HG03108 (cell line): Measurements from ENCODE around the gene SYNM.
A peak's percentile ranks its signal among the peaks of the same experiment; 100 is the strongest.
"Not testable (repeated sequence)": the region's sequence is repeated elsewhere in the genome, so short reads cannot be mapped to it uniquely, and the experiment has no call there.

ENCODE experiments used
- ATAC-seq: cut with Tn5 transposase; IDR thresholded peaks from one replicate; pipeline ENCODE4 v1.9.1; 2021; ENCODE audit warnings: moderate library complexity; ENCODE audit not compliant: unreplicated experiment

The SYNM gene

GRCh38 chr15:99104788-99105513 is at the start of gene SYNM:
SYNM (plus strand) TSS chr15:99105080; CDS start chr15:99105200, 120 bp downstream.
- peak; percentile 71 for ATAC-seq

- ATAC-seq: no peak
These were observed 49.2 kb upstream of the SYNM start for GRCh38 chr15:99055555-99056134.

- no peak for ATAC-seq
These were observed 47.9 kb upstream of the SYNM start for GRCh38 chr15:99057020-99057419.

- no peak for ATAC-seq
These were observed 47.0 kb upstream of the SYNM start for GRCh38 chr15:99057697-99058420.

GRCh38 chr15:99058421-99058870 is 46.4 kb upstream of the SYNM start:
- no peak for ATAC-seq

- peak; percentile 86 for ATAC-seq
These were observed 45.6 kb upstream of the SYNM start for GRCh38 chr15:99059010-99059981.

GRCh38 chr15:99060186-99060585 is 44.7 kb upstream of the SYNM start:
- not testable (repeated sequence) for ATAC-seq

GRCh38 chr15:99062226-99062625 is 42.7 kb upstream of the SYNM start:
- ATAC-seq: no peak

- ATAC-seq: no peak
These were observed 36.7 kb upstream of the SYNM start for GRCh38 chr15:99068186-99068585.

- no peak for ATAC-seq
These were observed 34.7 kb upstream of the SYNM start for GRCh38 chr15:99070208-99070607.

- no peak for ATAC-seq
These were observed 33.7 kb upstream of the SYNM start for GRCh38 chr15:99071091-99071680.

- no peak for ATAC-seq
These were observed 31.7 kb upstream of the SYNM start for GRCh38 chr15:99073008-99073717.

GRCh38 chr15:99074446-99074845 is 30.4 kb upstream of the SYNM start:
- no peak for ATAC-seq

- not testable (repeated sequence) for ATAC-seq
These were observed 29.7 kb upstream of the SYNM start for GRCh38 chr15:99075059-99075652.

- peak; percentile 19 for ATAC-seq
These were observed 28.8 kb upstream of the SYNM start for GRCh38 chr15:99076109-99076508.

GRCh38 chr15:99076555-99077308 is 28.1 kb upstream of the SYNM start:
- ATAC-seq: peak; percentile 82

GRCh38 chr15:99082798-99083197 is 22.1 kb upstream of the SYNM start:
- no peak for ATAC-seq

- no peak for ATAC-seq
These were observed 19.9 kb upstream of the SYNM start for GRCh38 chr15:99084965-99085364.
